DMS 273 (cell line): ENCODE measurements around the gene TMEM181.

Experiments
- DNase-seq: peaks from one replicate; lab custom pipeline; 2025; ENCODE audit not compliant: unreplicated experiment; lab: John Stamatoyannopoulos, UW

Gene TMEM181

GRCh38 chr6:158677906-158678578 lies 118.2 kb downstream of the TMEM181 start:
- DNase-seq: no peak

- no peak for DNase-seq
These were observed 120.1 kb downstream of the TMEM181 start for GRCh38 chr6:158680015-158680414.

- DNase-seq: no peak
These were observed 120.6 kb downstream of the TMEM181 start for GRCh38 chr6:158680481-158680880.

GRCh38 chr6:158684311-158684710 lies 124.4 kb downstream of the TMEM181 start:
- no peak for DNase-seq

GRCh38 chr6:158684745-158685324 lies 124.9 kb downstream of the TMEM181 start:
- no peak for DNase-seq
